Kidney tubule cell (primary cell): ENCODE results near the gene TRAK1.
"Not testable (repeated sequence)": the region's sequence is repeated elsewhere in the genome, so short reads cannot be mapped to it uniquely, and the experiment has no call there.

Experiments
- DNase-seq: peaks from one replicate; pipeline ENCODE4 v3.0.0-alpha.2; 2018; ENCODE audit warnings: low spot score

TRAK1 gene, protein sequence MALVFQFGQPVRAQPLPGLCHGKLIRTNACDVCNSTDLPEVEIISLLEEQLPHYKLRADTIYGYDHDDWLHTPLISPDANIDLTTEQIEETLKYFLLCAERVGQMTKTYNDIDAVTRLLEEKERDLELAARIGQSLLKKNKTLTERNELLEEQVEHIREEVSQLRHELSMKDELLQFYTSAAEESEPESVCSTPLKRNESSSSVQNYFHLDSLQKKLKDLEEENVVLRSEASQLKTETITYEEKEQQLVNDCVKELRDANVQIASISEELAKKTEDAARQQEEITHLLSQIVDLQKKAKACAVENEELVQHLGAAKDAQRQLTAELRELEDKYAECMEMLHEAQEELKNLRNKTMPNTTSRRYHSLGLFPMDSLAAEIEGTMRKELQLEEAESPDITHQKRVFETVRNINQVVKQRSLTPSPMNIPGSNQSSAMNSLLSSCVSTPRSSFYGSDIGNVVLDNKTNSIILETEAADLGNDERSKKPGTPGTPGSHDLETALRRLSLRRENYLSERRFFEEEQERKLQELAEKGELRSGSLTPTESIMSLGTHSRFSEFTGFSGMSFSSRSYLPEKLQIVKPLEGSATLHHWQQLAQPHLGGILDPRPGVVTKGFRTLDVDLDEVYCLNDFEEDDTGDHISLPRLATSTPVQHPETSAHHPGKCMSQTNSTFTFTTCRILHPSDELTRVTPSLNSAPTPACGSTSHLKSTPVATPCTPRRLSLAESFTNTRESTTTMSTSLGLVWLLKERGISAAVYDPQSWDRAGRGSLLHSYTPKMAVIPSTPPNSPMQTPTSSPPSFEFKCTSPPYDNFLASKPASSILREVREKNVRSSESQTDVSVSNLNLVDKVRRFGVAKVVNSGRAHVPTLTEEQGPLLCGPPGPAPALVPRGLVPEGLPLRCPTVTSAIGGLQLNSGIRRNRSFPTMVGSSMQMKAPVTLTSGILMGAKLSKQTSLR

GRCh38 chr3:42090973-42091731 lies at the start of gene TRAK1:
Gene TRAK1 (plus strand): TSS chr3:42091357. CDS start chr3:42091470, 113 bp downstream.
- DNase-seq: no peak

GRCh38 chr3:42042747-42043098 lies 48.4 kb upstream of the TRAK1 start:
- DNase-seq: no peak

DNA sequence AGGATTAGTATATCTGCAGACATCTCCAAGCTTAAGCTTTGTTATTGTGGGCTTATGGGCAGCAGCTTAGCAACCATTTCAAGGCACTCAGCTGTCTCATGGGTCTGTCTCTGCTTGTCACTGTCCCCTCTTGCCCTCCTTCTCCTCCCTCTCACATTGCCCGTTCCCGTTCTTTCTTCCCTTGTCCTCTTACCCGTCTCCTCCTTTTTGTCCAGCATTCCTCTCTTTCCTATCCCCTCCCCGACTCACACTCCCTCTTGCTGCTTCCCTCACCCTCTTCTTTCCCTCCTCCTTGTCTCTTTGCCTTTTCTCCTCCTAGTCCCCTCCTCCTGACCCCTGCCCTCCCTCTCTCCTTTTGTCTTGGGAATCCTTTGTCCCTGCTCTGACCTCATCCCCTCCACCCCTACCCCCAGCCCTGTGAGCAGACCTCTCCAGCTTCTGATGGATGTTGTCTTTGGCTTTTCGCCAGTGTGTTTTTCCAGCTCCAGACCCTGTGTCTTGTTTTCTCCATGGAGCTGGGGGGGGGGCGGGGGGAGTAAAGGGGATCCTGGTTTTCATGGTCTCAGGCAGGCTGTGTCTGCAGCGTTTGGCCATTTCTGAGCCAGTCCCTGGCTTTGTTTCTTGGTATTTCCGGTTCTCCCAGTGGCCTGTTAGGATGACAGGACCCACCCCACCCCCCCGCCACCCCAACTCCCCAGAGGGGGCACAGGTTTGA lies 47.9 kb upstream of the TRAK1 start:
- DNase-seq: peak; percentile 79

- DNase-seq: no peak
Measured at GRCh38 chr3:42045708-42046243, 45.4 kb upstream of the TRAK1 start.

GRCh38 chr3:42048526-42048925 lies 42.6 kb upstream of the TRAK1 start:
- DNase-seq: not testable (repeated sequence)

DNA sequence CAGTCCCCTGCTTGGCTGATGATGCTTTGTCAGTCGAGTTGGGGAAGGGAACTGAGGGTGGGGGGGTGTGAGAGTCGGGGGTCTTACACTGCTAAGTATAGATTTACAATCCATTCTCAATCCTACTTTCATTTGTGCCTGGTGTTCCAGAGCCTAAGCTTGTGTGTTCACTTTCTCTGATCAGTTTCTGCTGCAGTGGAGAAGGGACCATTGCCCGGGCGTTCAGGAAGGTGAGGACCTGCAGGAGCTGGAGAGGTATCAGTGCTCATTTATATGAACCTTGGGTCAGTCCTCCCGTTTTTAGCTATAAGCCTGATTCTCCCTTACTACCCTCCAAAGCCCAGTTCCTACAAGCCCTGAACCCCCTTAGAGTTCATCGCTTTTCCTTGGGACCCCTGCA lies 41.0 kb upstream of the TRAK1 start:
- no peak for DNase-seq

GRCh38 chr3:42051384-42052131 lies 39.6 kb upstream of the TRAK1 start:
- peak; percentile 43 for DNase-seq

- no peak for DNase-seq
Measured at GRCh38 chr3:42052132-42052483, 39.0 kb upstream of the TRAK1 start.

GRCh38 chr3:42052484-42053351 lies 38.4 kb upstream of the TRAK1 start:
- DNase-seq: peak; percentile 39

DNA sequence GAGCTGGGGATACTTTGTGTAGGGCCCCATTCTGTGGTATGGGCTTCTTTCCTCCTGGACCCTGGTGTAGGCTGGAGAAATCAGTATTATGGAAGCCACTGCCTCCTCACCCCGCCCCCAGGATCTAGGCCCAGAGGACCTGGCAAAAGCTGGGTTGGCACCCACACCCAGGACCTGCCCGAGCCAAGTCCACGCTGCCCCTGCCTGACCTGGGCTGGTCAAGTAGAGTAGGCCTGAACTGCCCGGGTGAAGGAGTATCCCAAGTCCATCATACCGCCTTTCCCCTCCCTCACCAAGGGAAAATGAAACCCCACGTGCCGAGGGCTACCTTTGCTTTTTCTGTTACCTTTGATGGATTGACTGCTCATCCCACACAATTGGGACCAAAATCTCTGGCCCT lies 37.7 kb upstream of the TRAK1 start:
- DNase-seq: no peak

DNA sequence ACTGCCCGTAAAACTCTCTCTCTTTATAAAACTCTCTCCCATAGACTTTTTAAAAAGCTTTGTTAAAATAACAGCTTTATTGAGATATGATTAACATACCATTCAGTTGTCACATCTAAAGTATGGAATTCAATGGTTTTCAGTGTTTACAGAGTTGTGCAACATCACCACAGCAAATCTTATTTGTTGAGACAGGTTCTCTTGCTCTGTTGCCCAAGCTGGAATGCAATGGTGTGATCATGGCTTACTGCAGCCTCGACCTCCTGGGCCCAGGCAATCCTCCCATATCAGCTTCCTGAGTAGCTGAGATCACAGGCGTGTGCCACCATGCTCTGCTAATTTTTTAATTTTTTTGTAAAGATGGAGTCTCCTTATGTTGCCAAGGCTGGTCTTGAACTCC lies 35.9 kb upstream of the TRAK1 start:
- DNase-seq: peak; percentile 43

DNA sequence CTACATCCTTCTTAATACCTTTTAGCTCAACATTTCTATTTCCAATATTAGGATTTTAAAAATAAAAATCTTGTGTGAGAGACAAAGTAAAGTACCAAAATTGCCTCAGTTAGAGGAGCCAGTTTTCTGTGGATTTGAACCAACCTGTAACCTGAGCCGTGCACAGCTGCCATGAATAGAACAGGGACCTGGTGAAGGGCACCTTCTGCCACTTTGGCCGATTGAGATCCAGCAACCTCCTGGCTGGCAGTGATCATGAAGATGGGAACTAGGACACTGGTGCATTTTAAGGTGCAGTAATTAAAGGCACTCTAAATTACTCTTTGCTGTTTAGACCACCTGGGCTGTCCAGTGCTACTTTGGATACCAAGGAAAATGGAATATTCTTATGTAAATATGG lies 34.3 kb upstream of the TRAK1 start:
- no peak for DNase-seq

DNA sequence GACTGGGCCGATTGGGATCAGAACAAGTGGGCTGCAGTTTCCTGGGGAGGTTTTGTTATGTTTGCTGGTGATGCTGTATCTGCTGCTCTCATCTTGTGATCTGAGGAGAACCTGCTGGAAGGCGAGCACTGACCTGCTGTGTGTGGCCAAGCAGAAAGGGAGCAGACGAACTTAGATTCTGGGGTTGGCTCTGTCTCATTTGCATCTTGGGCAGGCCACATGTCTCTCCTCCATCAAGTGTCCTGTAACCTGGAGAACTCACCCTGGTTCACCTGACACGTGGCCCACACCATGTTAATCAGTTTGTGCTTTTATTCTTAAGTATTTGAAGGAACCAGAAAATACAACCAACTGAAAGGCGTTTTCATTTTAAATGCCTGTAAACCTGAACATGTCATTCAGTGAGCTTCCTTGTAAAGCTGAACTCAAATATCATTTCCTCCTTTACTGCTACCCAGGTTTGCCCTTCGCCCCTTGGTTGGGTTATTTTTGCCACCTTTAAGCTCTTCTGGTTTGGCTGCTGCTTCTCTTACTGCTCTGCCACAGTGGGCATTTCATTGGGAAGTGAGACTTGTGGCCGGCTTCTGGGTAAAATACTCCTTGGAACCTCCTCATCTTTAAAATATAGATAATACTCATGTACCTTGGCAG lies 33.5 kb upstream of the TRAK1 start:
- DNase-seq: no peak

DNA sequence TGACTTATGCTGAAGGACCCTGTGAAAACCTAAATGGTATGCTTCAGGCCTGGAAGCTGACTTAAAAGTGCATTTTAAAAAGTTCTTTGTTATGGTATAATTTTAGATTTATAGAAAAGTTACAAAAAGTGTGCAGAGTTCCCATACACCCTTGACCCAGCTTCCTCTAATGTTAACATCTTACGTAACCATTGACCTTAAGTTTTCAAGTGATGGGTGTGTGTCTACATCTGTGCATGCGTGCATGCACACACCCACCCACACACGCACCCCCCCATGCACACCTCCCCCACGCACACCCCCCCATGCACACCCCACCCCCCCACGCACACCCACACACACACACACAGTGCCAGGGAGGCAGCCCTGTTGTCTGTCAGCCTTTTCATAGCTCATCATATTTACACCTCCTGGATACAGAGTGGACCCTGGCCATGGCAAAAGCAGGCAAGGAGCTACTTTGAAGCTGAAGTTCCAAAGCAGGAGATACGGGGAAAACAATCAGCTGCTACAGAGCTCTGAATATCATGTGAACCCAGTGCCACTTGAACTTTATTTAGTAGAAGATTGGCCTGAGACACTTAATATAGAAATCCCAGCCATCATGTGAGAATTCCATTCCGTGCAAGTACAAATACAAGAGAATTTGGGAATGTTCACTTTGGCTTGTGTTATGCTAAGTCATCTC lies 30.0 kb upstream of the TRAK1 start:
- no peak for DNase-seq

GRCh38 chr3:42061713-42062380 lies 29.3 kb upstream of the TRAK1 start:
- DNase-seq: peak; percentile 86

GRCh38 chr3:42062464-42062863 lies 28.7 kb upstream of the TRAK1 start:
- no peak for DNase-seq

GRCh38 chr3:42063888-42064287 lies 27.3 kb upstream of the TRAK1 start:
- peak; percentile 38 for DNase-seq
